Ectodermal cell (in vitro differentiated cells): ENCODE data around the gene POLR2E.

Source experiments
- H3K27ac ChIP-seq: 2 replicates; pipeline ENCODE4 v1.7.0; 2013; ENCODE audit warnings: mild to moderate bottlenecking, low read depth, low read length; ENCODE audit not compliant: insufficient read depth, poor library complexity, severe bottlenecking
- H3K27me3 ChIP-seq: 2 replicates; pipeline ENCODE4 v1.7.0; 2013; ENCODE audit warnings: mild to moderate bottlenecking, low read length; ENCODE audit not compliant: insufficient read depth, control insufficient read depth, poor library complexity, severe bottlenecking
- H3K36me3 ChIP-seq: one replicate; pipeline ENCODE4 v1.7.0; 2013; ENCODE audit warnings: low read length; ENCODE audit not compliant: control insufficient read depth, insufficient read depth
- H3K4me1 ChIP-seq: one replicate; pipeline ENCODE4 v1.7.0; 2013; ENCODE audit warnings: low read length; ENCODE audit not compliant: control insufficient read depth, insufficient read depth
- H3K4me3 ChIP-seq: 2 replicates; pipeline ENCODE4 v1.7.0; 2013; ENCODE audit warnings: low read depth, low read length, control low read depth; ENCODE audit not compliant: insufficient read depth
- H3K9me3 ChIP-seq: 2 replicates; pipeline ENCODE4 v1.7.0; 2013; ENCODE audit warnings: mild to moderate bottlenecking, low read length, moderate library complexity; ENCODE audit not compliant: control insufficient read depth
- WGBS, 2 experiments: methylation state at CpG; one replicate each; pipeline ENCODE4 v1.1.7; 2013; ENCODE audit warnings: missing lambda C conversion rate in 2 of 2; 5-methylcytosine and 5-hydroxymethylcytosine counted together

POLR2E gene

GRCh38 chr19:1104311-1105007 is 9.3 kb upstream of the POLR2E start:
- Histone ChIP-seq H3K27ac (peak overlapping the region; percentile 94), H3K4me1 (peaks cover 3% of the 10 kb centered on the region), H3K36me3 (no peaks in the 10 kb centered on the region), H3K27me3 (no peaks in the 10 kb centered on the region), H3K9me3 (no peaks in the 10 kb centered on the region), H3K4me3 (peak overlapping the region; percentile 89)
- 0% methylated on average over 93 of the region's 93 CpGs for WGBS, 2 experiments

- peaks cover 3% of the 10 kb centered on the region for H3K4me1 ChIP-seq
- WGBS, 2 experiments, result 1% methylated on average over 75 of the region's 75 CpGs
- peak within 1 kb of the TSS; percentile 94 for H3K27ac ChIP-seq
- H3K4me3 ChIP-seq, result peak within 1 kb of the TSS; percentile 89
- H3K9me3 ChIP-seq, result no peaks in the 10 kb centered on the region
- H3K36me3 ChIP-seq, result no peaks in the 10 kb centered on the region
- H3K27me3 ChIP-seq, result no peaks in the 10 kb centered on the region
Measured at GRCh38 chr19:1103708-1104310, 8.6 kb upstream of the POLR2E start, which contains the start of gene GPX4. Gene GPX4, plus strand, starts transcription at chr19:1103994. Its CDS starts 50 bp downstream, at chr19:1104044.

GRCh38 chr19:1103132-1103707 is 8.0 kb upstream of the POLR2E start:
- Histone ChIP-seq H3K4me3 (peak overlapping the region; percentile 17), H3K27me3 (no peaks in the 10 kb centered on the region), H3K4me1 (peaks cover 3% of the 10 kb centered on the region), H3K27ac (no peak overlapping the region), H3K36me3 (no peaks in the 10 kb centered on the region), H3K9me3 (no peaks in the 10 kb centered on the region)
- WGBS, 2 experiments, result 74% methylated on average over 20 of the region's 20 CpGs

- H3K27ac ChIP-seq, result no peak overlapping the region
- whole genome bisulfite sequencing, 2 experiments, result 91 to 92% methylated on average over 17 of the region's 17 CpGs
- no peaks in the 10 kb centered on the region for H3K9me3 ChIP-seq
- H3K27me3 ChIP-seq, result no peaks in the 10 kb centered on the region
- no peaks in the 10 kb centered on the region for H3K36me3 ChIP-seq
- peaks cover 3% of the 10 kb centered on the region for H3K4me1 ChIP-seq
- H3K4me3 ChIP-seq, result no peak overlapping the region
Measured at GRCh38 chr19:1102407-1103131, 7.4 kb upstream of the POLR2E start.

GRCh38 chr19:1101337-1101698 is 6.1 kb upstream of the POLR2E start:
- WGBS, 2 experiments, result 81 to 84% methylated on average over 9 of the region's 9 CpGs
- H3K4me1 ChIP-seq, result peaks cover 3% of the 10 kb centered on the region
- H3K27ac ChIP-seq, result peak overlapping the region; percentile 61
- no peak overlapping the region for H3K4me3 ChIP-seq
- no peaks in the 10 kb centered on the region for H3K9me3 ChIP-seq
- no peaks in the 10 kb centered on the region for H3K27me3 ChIP-seq
- H3K36me3 ChIP-seq, result no peaks in the 10 kb centered on the region

GRCh38 chr19:1098177-1099051 is 3.2 kb upstream of the POLR2E start:
- no peaks in the 10 kb centered on the region for H3K27me3 ChIP-seq
- H3K9me3 ChIP-seq, result no peaks in the 10 kb centered on the region
- no peak overlapping the region for H3K4me3 ChIP-seq
- peaks cover 8% of the 10 kb centered on the region for H3K4me1 ChIP-seq
- no peak overlapping the region for H3K27ac ChIP-seq
- WGBS, 2 experiments, result 80% methylated on average over 15 of the region's 15 CpGs
- peaks cover under 1% of the 10 kb centered on the region for H3K36me3 ChIP-seq

- peaks cover 7% of the 10 kb centered on the region for H3K36me3 ChIP-seq
- H3K9me3 ChIP-seq, result no peaks in the 10 kb centered on the region
- H3K4me1 ChIP-seq, result peaks cover 8% of the 10 kb centered on the region
- no peaks in the 10 kb centered on the region for H3K27me3 ChIP-seq
- H3K4me3 ChIP-seq, result no peak overlapping the region
- H3K27ac ChIP-seq, result no peak overlapping the region
- 87 to 90% methylated on average over 7 of the region's 7 CpGs for WGBS, 2 experiments
Measured at GRCh38 chr19:1097810-1098176, 2.6 kb upstream of the POLR2E start.

GRCh38 chr19:1094655-1094977 is 559 bp downstream of the POLR2E start:
- Histone ChIP-seq H3K27ac (no peak overlapping the region), H3K4me3 (peak overlapping the region; percentile 93), H3K9me3 (no peaks in the 10 kb centered on the region), H3K27me3 (no peaks in the 10 kb centered on the region), H3K4me1 (peaks cover 8% of the 10 kb centered on the region), H3K36me3 (peaks cover 16% of the 10 kb centered on the region)
- WGBS, 2 experiments, result 2% methylated on average over 19 of the region's 19 CpGs

- Histone ChIP-seq H3K4me3 (peak overlapping the region; percentile 93), H3K27ac (no peak overlapping the region)
Measured at GRCh38 chr19:1093811-1094553, 1.2 kb downstream of the POLR2E start.

More at GRCh38 chr19:1093811-1094553, 1.2 kb downstream of the POLR2E start:
- peaks cover 20% of the 10 kb centered on the region for H3K36me3 ChIP-seq
- H3K4me1 ChIP-seq, result peaks cover 8% of the 10 kb centered on the region
- no peaks in the 10 kb centered on the region for H3K27me3 ChIP-seq
- no peaks in the 10 kb centered on the region for H3K9me3 ChIP-seq
- 86 to 87% methylated on average over 32 of the region's 32 CpGs for WGBS, 2 experiments
